HG03469 (cell line): ENCODE results near the gene KIAA1217.
"Not testable (repeated sequence)": the region's sequence is repeated elsewhere in the genome, so short reads cannot be mapped to it uniquely, and the experiment has no call there.

Source experiments
- ATAC-seq: cut with Tn5 transposase; IDR thresholded peaks from one replicate; pipeline ENCODE4 v1.9.1; 2021; ENCODE audit warnings: mild to moderate bottlenecking, moderate library complexity, moderate number of reproducible peaks; ENCODE audit not compliant: unreplicated experiment

Gene KIAA1217

DNA sequence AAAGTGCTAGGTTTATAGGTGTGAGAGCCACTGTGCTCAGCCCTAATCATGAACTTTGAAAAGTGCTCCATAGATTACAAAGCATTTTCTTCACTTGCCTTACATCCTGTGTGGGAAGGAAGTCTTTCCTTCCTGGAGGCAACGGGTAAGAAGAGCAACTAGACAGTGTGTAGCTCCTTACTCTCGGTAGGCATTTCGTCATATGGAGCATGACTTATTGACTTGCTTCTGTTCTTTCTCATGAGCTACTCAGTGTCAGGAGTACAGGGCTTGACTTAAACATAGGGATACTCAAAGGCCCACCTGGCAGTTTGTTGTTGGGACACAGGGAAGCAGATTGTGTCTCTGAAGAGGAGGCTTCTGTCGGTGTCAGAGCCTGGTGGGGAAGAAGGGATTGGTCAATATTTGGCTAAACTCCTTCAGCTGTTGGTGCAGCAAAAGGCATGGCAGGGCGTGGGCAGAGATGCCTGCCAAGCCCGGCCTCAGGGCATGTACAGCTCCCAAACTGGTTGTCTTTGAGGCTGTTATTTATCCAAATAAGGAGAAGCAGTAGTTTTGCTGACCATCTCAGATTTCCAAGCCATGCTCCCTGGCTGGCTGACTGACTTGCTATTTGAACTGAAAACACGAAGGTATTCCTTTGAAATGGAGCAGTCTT lies 248.9 kb downstream of the KIAA1217 start:
- ATAC-seq = no peak

DNA sequence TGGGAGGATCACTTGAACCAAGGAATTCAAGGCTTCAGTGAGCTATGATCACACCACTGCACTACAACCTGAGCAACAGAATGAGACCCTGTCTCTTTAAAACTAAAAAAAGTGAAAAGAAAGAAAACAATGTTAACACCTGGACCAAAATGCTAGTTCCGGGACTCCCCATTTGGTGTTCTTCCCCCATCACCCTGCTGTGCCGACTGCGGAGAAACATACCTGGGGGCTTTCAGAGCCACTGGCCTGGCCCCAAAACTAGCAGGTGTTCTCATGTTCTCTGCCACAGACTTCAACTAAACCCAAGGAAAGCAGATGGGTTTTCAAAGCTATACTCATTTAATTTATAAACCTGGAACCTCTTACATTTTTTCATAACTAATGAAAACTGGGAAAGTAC lies 250.9 kb downstream of the KIAA1217 start:
- no peak for ATAC-seq

DNA sequence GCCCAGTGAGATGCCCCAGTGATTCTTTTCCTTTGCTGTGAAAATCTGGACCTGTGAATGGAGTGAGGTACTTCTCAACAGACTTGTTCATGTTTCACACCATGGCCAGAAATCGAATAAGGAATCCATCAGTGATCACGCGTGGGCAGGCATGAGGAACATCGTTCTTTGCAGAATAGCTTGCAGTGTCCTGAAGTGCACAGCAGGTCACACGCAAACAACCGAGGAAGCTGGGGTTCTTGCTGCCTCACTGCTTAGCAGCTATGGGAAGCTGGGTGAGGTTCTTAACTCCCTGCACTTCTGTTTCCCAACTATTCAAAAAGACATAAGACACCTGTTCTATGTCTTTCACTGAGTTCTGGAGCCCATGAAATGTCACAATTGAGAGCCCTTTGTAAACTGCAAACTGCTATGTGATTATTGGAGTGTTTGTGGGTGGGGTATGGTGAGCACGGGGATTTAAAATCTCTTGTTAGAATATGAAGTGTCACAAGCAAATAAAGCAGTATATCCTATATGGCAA lies 253.4 kb downstream of the KIAA1217 start:
- ATAC-seq = no peak

DNA sequence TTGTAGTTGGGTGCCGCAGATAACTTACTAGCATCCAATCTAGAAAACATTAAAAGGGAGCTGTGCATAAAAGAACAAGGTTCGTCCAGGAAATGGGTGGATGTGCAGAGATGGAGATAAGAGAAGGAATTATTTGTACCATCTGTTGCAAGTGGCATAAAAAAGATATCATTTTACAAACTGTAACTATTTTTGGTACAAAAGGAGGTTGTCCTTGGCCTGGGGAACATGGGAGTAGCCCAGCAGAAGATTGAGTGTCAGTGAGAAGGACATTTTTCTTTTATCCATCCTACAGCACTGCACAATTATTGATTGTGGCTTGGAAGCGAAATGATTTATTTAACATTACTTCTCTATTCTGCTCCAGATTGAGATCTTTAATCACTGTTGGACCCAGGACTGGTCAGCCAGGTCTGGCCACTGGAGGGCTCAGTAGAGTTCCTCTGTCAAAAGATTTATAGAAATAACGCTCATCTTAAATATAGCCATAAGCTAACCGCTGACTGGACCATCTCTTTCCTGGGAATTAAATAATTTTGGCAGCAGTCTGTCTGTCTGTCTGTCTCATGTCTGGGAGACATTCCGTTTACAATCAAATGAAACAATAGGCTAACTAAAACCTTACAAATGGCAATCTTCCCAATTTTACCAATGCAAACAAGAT lies 254.1 kb downstream of the KIAA1217 start:
- no peak for ATAC-seq

DNA sequence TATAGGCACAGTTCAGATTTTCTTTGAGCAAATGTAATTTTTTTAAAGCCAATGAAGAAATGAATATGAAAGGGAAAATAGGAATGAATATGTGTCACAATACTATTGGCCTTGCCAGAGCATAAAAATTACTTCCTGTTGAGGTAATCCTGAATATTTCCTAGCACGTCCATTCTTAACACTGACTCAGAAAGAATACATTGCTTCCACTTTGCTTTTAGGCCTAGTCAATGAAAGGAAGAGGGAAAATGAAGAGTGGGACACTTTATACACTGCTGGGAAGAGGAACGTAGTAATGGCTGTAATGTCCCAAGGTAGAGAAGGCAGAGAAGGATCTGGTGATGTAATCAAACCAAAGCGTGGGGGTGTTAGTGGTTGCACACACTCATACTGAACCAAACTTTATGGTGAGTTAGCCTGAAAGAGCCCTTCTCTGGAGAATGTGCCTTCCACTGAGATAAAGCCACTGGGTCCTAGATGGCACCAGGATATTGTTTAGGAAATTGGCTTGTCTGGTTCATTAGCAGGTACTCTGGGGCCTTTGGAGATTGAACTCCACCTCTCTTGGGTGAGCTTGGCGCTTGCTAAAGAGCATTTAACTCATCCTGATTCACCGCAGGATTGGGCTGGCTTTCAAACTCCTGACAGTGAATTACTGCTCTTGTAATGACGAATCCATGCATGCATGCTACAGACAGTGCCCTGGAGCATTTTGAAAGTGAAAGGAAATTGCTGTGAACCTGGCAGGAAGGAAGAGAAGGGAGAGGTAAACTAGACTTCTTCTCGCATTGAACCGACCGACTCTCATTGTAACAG lies 254.9 kb downstream of the KIAA1217 start:
- peak; percentile 39 for ATAC-seq

DNA sequence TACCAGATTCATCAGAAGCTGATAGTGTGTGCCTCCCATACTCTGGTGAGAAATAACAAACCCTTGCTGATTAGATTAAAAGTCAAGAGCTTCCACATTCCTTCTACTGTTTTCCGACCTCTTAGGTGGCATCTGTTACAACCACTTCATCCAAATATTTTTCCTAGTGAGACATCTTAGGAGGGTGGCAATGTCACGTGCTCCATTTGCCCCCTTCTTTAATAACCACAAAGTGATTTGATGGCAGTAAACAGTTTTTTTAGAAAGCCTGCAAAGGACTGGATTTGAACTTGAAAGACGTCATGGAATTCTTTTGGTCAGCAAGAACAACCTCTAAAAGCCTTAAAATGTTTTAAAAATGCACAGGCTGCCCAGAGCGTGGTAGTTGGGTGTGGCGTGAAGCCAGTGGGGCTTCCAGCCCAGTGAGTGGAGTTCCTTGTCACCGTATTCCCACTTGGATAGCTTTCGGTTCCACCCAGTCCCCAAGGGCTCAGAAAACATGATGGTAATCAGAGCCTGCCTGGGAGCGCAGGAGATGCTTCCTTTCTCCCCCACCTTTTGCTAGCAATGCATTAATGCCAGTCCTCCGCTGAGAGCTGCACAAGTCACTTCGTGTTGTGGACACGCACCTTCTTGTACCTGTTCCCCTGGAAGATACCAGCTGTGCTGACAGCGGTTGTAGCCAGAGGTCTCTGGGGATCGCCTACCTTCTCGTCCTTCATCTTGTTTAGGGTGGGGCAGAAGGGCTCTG lies 256.4 kb downstream of the KIAA1217 start:
- no peak for ATAC-seq

DNA sequence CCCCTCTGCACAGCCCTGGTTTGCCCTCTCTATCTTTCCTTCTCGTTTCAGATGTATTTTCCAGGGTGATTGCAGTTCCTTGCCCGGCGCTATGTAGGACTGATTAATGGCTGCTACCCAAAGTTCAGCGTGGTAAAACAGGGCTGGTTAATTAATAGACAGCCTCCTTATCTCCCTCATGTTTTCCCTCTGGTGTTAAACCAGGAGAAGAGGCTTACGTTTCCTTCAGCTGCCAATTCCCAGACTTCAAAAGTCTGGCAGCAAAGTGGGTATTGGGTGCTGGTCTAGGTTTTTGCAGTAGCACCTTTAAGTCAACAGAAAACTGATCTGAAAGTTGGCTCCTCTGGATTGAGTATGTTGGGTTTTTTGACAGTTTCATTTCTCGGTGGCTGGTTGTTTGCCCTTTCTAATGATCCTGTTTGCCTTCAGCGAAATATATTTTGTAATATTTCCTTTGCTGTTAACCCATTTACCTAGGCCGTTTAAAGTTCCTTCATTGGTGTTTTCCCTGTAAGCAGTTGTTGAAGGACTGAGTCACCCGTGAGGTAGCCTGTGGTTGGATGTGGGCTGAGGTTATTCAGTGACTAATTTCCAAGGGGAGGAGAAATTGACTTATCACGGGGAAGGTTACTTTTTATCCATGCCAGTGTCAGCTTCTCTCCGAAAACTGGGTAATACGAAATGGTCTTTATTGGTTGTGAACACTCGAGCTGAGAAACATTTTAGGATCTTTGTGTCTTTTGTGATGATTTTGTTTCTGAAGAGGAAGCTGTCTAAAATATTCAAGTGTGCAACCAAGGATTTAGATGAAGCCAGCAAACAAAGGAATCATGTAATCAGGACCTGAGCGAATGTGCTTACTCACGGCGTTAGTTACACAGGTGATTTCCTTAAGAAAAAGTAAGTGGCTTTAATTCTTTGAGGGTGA lies 257.2 kb downstream of the KIAA1217 start:
- peak; percentile 70 for ATAC-seq

DNA sequence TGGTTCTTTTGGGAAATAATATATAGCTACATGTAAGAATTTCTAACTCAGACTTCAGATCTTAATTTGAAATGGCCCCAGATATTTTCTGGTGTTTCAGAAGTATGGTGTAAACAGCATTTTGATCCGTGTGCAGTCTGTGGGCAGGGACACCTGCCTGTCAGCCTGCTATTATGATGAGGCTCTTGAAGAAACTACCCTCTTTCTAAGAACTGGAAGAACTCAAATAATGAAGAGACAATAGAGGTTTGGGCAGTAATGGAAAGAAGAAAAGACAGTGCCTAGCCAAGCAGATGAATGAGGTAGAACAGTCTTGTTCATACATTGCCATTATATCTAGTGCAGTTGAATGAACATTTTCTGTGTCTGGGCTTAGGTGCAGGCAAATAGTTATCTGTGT lies 258.2 kb downstream of the KIAA1217 start:
- no peak for ATAC-seq

DNA sequence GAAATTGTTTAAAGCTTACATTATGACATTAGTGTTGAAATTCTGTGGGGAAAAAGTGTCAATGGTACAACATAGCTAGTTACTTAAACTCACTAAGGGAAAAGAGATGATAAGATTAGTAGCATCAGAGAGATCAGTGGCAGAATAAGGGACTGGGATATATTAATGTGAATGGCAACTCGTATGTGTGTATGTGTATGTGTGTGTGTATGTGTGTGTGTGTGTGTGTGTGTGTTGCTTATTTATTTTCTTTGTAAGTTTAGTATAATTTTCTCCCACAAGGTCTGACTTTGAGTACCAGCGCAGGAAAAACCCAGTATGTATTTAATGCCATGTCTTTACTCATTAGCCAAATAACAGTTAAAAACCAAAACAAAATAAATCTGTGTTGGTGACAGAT lies 258.7 kb downstream of the KIAA1217 start:
- ATAC-seq = no peak

DNA sequence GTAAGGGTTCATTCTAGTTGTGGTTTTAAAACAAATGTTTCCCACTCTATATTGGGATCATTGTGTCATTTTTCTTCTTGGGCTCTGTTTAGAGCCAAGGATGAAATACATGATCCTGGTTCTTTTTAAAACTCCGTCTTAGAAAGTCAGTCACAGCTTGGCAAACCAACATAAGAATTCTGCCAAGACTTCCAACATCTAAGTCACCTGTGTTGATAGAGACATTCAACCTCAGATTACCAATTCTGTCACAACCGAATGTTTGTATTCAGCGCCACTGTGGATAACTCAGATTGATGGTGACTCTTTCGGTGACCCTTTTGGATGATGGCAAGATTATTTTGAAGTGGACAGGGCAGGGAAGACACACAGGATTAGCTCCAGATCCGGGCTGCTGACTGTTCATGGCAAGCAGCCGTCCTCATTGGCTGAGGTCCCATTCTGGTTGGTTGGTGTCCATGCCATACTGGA lies 259.4 kb downstream of the KIAA1217 start:
- ATAC-seq = no peak

DNA sequence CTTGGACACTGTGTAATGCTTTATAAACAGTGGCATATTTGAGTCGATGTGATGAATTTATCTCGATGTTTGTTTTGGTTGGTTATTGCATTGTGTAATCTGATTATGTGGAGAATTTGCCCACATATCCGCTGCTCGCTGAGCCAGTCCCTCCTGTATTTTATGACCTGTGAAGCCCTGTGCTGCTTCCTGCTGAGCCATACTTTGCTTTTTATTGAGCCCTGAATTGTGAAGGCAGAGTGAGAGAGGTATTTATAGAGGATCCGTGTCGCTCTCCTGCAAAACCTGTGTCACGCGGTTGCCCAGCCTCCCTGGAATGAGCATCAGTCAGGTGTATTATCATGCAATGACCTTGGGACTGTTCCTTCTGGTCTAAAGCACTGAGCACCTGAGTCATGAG lies 261.1 kb downstream of the KIAA1217 start:
- ATAC-seq = no peak

DNA sequence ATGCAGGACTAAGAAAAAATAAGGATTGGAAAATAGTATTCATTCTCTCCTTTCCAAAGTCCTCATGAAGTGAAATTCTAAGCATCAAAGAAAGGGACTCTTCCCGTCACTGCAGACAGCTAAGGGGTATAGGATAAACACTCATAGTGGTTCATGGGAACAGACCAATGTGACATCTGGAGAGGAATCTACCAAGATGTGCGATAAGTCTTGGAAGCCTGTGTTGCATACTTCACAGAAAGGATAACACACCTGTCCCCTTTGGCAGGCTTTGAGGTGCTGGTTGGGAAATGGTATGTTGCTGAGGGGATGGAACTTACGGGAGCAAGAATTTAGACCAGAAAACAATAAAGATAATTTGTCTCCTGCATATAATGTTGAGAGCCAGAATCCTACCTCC lies 266.7 kb downstream of the KIAA1217 start:
- no peak for ATAC-seq

DNA sequence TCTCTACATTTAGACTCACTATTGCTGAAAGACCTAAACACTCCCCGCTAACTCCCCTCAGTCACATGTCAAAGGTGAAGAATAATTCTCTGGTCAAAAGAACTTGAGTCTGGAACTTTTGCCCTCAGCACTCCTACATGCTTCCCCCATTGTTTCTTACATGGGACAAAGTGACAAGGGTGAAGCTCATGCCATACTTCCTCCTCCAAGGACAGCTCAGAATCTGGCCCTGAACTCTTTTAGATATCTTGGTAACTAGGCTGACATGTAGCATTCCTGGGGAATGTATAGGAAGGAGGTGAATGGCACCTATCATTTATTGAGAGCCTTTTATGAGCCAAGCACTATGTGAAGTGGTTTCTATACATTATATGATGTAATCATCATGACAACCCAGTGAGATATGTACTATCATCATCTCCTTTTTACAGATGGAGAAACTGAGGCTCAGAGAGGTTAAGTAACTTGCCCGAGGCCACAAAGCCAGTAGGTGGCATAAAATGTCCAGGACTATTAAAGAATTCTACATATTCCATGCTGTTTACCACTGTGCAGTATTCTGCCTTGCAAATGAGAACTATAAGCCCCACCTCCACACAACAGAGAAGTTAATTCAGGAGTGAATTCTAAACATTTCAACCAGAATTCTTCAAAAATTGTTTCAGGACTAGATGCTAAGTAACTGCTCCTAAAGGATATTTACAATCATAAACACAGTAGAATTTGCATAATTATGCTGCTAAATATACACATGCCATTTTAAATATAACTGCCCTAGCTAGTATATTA lies 268.2 kb downstream of the KIAA1217 start:
- no peak for ATAC-seq

DNA sequence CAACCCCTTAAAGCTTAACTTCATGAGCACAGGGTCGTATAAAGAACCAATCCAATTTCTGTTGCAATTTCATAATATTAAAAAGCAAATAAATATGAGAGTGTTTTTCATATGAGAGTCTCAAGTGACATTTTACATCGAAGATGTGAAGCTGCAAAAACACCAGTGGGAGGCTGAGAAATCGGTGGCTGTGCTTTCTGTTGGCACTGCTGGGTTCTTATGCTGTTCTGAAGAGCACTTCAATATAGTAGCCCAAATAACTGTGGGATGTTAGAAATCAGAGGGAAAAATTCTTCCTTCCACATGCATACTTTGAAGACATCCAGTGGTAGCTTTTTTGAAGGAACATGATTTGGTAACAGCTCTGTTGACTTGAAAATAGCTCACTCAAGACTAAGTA lies 269.0 kb downstream of the KIAA1217 start:
- ATAC-seq = no peak

DNA sequence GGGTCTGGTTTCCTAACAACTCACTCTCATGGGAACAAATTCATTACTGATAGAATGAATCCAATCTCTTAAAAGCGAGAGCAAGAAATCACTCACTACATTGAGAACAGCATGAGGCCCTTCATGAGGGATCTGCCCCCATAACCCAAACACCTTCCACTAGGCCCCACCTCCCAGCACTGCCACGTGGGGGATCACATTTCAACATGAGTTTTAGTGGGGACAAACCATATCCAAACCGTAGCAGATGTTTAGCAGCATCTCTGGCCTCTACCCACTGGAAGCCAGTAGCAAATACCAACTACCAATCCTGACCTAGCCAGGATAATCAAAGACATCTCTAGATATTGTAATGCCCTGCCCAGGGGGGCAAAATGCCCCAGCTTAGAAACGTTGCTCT lies 270.9 kb downstream of the KIAA1217 start:
- no peak for ATAC-seq

DNA sequence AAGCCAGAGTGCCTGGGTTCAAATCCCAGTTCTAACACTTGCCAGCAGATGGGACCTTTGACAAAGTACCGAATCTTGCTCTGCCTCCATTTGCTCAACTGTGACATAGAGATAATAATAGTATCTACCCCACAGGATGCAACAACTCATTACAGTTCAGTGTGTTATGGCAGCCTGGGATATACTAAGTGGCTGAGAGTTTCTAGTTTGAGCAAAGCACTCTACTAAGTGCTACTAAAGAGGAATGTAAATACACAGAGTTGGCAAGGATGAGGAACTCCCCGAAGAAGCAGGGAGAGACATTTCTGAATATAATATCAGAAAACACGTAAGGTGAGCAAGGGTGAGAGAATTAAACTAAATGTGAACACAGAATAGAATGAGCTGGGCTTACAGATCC lies 271.5 kb downstream of the KIAA1217 start:
- no peak for ATAC-seq

DNA sequence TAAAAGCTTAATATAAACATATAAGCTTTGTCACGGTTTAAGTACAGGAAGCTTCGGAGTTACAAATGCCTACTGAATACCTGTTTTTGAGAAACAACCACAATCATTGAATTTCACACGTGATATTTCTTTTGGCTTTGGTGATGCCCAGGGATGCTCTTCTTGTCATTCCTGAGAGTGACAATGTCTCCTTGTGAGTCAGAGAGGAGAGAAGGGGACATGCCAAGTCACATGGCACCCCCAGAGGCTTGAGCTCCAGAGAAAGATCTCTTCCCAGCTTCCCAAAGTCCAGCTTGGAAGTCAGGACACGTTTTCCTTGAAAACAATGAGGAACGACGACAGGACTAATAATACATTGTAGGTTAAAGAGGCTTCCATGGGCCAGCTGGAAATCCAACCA lies 272.3 kb downstream of the KIAA1217 start:
- ATAC-seq = no peak

DNA sequence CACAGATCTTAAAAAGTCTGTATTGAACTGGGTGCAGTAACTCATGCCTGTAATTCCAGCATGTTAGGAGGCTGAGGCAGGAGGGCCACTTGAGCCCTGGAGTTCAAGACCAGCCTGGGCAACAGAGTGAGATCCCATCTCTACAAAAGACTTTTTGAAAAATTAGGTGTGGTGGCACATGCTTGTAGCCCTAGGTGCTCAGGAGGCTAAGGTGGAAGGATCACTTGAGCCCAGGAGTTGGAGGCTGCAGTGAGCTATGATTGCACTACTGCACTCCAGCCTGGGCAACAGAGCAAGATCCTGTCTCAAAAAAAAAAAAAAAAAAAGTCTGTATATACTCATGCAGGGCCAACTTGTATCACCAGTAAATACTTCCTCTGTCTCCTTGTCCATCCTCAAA lies 273.8 kb downstream of the KIAA1217 start:
- ATAC-seq = not testable (repeated sequence)

DNA sequence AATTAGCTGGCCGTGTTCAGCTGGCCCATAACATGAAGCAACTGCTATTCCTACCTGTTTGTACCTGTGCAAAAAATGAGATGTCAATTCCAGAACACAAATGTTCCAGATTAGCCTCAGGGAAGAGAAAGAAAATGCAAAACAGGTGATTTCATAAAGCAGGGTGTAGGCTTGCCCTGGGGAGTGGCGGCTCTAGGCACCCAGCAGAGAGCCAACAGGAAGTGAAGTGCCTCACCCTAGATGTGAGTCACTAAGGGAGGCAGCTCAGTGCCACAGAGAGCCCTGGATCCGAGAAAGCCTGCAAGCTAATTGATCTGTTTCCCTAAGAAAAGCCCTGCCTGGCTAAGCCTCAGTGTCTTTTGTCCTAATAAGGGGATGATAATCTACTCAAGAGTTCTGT lies 274.8 kb downstream of the KIAA1217 start:
- ATAC-seq = peak; percentile 85
